ENCODE results near the gene HOMER3. TPM values are rescaled to one million over a fixed set of nuclear protein-coding genes. Genes with fewer than 3 reads are reported as not detected.
A peak's percentile ranks its signal among the peaks of the same experiment; 100 is the strongest.

HOMER3 gene
- total and polyA plus RNA-seq, 9 of the 15 experiments (the other 6 are each of a cell fraction or from before 2014, with no cell fraction given), result 1.3 to 5.1 (median 3.7) TPM; not detected in 2

DNA sequence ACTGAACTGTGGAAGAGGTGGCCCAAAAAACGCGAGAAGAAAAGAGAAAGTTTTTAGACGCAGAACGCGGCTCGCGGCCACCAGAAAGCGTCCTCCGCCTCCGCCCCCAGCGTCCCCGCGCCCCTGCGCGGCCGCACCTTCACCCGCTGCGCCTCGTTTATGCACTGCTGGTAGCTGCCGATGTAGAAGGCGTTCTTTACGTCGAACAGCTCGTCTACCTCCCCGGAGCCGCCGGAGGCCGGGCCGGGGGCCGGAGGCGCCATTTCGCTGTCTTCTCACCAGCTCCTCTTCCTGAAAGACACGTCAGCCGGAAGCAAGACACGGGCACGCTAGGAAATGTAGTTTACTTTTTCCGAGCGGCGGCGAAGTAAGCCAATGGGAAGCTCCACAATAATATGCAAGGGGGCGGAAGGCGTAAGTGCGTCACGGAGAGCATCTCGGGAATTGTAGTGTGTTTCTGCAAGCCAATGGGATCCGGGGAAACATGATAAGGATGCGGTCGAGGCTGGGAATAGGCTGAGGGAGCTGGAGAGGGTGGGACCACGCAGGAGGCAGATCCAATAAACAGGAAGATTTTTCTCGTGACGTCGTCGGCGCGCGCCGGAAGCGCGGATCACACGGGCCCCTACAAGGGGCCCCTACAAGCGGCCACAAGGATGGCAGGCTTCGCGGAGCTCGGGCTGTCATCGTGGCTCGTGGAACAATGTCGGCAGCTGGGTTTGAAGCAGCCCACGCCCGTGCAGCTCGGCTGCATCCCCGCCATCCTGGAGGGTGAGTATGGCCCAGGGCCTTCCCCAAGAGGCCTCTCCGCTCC, 21.7 kb downstream of the HOMER3 start, which contains the start of the genes COPE and DDX49 (continued):
- TF ChIP-seq, protein P1, sequence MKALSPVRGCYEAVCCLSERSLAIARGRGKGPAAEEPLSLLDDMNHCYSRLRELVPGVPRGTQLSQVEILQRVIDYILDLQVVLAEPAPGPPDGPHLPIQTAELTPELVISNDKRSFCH (CRISPR knock-in tag; IDR thresholded peaks at IDR 0.05), result no peak
- TF ChIP-seq, protein P1 (tag; IDR thresholded peaks at IDR 0.05), result no peak
- TF ChIP-seq ZBTB7A (IDR thresholded peaks at IDR 0.05; ENCODE audit: borderline replicate concordance, control insufficient read depth, low read depth, low read length) (no peak; the same call in 1 of the 2 replicates), HNRNPH1 (optimal IDR thresholded peaks at IDR 0.05; ENCODE audit: low read depth, low read length) (no peak), TARDBP (IDR thresholded peaks at IDR 0.05) (peak; percentile 38; the same call in 1 of the 2 replicates), ZNF79 (CRISPR knock-in tag; IDR thresholded peaks at IDR 0.05; ENCODE audit: low read depth) (no peak), ZNF431 (CRISPR knock-in tag; IDR thresholded peaks at IDR 0.05) (no peak), PML (IDR thresholded peaks at IDR 0.05; ENCODE audit: low read length) (peak; percentile 87; the same call in 1 of the 2 replicates), SIN3B (IDR thresholded peaks at IDR 0.05; ENCODE audit: low read depth) (peak; percentile 97), ZNF780A (CRISPR knock-in tag; IDR thresholded peaks at IDR 0.05) (no peak), SAP30 (IDR thresholded peaks at IDR 0.05; ENCODE audit: borderline replicate concordance, insufficient read depth, low read depth, low read length, poor library complexity, severe bottlenecking) (peak; percentile 99)
- TF ChIP-seq, protein P2, sequence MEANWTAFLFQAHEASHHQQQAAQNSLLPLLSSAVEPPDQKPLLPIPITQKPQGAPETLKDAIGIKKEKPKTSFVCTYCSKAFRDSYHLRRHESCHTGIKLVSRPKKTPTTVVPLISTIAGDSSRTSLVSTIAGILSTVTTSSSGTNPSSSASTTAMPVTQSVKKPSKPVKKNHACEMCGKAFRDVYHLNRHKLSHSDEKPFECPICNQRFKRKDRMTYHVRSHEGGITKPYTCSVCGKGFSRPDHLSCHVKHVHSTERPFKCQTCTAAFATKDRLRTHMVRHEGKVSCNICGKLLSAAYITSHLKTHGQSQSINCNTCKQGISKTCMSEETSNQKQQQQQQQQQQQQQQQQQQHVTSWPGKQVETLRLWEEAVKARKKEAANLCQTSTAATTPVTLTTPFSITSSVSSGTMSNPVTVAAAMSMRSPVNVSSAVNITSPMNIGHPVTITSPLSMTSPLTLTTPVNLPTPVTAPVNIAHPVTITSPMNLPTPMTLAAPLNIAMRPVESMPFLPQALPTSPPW (CRISPR knock-in tag; IDR thresholded peaks at IDR 0.05), result peak; percentile 78
- TF ChIP-seq, protein P3, sequence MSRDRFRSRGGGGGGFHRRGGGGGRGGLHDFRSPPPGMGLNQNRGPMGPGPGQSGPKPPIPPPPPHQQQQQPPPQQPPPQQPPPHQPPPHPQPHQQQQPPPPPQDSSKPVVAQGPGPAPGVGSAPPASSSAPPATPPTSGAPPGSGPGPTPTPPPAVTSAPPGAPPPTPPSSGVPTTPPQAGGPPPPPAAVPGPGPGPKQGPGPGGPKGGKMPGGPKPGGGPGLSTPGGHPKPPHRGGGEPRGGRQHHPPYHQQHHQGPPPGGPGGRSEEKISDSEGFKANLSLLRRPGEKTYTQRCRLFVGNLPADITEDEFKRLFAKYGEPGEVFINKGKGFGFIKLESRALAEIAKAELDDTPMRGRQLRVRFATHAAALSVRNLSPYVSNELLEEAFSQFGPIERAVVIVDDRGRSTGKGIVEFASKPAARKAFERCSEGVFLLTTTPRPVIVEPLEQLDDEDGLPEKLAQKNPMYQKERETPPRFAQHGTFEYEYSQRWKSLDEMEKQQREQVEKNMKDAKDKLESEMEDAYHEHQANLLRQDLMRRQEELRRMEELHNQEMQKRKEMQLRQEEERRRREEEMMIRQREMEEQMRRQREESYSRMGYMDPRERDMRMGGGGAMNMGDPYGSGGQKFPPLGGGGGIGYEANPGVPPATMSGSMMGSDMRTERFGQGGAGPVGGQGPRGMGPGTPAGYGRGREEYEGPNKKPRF (IDR thresholded peaks at IDR 0.05; ENCODE audit: low read depth, low read length), result no peak
- TF ChIP-seq, protein P4, sequence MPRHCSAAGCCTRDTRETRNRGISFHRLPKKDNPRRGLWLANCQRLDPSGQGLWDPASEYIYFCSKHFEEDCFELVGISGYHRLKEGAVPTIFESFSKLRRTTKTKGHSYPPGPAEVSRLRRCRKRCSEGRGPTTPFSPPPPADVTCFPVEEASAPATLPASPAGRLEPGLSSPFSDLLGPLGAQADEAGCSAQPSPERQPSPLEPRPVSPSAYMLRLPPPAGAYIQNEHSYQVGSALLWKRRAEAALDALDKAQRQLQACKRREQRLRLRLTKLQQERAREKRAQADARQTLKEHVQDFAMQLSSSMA (CRISPR knock-in tag; IDR thresholded peaks at IDR 0.05), result no peak
- TF ChIP-seq, protein P5, sequence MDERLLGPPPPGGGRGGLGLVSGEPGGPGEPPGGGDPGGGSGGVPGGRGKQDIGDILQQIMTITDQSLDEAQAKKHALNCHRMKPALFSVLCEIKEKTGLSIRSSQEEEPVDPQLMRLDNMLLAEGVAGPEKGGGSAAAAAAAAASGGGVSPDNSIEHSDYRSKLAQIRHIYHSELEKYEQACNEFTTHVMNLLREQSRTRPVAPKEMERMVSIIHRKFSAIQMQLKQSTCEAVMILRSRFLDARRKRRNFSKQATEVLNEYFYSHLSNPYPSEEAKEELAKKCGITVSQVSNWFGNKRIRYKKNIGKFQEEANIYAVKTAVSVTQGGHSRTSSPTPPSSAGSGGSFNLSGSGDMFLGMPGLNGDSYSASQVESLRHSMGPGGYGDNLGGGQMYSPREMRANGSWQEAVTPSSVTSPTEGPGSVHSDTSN (CRISPR knock-in tag; IDR thresholded peaks at IDR 0.05; ENCODE audit: low read depth), result peak; percentile 70
- TF ChIP-seq, protein P5 (tag; conservative IDR thresholded peaks at IDR 0.05; ENCODE audit: low read depth), result peak; percentile 99
- TF ChIP-seq, protein P6, sequence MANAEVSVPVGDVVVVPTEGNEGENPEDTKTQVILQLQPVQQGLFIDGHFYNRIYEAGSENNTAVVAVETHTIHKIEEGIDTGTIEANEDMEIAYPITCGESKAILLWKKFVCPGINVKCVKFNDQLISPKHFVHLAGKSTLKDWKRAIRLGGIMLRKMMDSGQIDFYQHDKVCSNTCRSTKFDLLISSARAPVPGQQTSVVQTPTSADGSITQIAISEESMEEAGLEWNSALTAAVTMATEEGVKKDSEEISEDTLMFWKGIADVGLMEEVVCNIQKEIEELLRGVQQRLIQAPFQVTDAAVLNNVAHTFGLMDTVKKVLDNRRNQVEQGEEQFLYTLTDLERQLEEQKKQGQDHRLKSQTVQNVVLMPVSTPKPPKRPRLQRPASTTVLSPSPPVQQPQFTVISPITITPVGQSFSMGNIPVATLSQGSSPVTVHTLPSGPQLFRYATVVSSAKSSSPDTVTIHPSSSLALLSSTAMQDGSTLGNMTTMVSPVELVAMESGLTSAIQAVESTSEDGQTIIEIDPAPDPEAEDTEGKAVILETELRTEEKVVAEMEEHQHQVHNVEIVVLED (CRISPR knock-in tag; IDR thresholded peaks at IDR 0.05), result peak; percentile 96
